Measurements from ENCODE around the gene AIF1.

- TF ChIP-seq, protein P1, sequence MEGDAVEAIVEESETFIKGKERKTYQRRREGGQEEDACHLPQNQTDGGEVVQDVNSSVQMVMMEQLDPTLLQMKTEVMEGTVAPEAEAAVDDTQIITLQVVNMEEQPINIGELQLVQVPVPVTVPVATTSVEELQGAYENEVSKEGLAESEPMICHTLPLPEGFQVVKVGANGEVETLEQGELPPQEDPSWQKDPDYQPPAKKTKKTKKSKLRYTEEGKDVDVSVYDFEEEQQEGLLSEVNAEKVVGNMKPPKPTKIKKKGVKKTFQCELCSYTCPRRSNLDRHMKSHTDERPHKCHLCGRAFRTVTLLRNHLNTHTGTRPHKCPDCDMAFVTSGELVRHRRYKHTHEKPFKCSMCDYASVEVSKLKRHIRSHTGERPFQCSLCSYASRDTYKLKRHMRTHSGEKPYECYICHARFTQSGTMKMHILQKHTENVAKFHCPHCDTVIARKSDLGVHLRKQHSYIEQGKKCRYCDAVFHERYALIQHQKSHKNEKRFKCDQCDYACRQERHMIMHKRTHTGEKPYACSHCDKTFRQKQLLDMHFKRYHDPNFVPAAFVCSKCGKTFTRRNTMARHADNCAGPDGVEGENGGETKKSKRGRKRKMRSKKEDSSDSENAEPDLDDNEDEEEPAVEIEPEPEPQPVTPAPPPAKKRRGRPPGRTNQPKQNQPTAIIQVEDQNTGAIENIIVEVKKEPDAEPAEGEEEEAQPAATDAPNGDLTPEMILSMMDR (conservative IDR thresholded peaks at IDR 0.05 in 1 of 2, IDR thresholded peaks at IDR 0.05 in 1 of 2; ENCODE audit: low read depth in 1 of 2, low read length in 2 of 2): no peak
- TF ChIP-seq EZH2 (IDR thresholded peaks at IDR 0.05; ENCODE audit: low read length, missing control alignments): no peak
These were observed 7.7 kb upstream of the AIF1 start for GRCh38 chr6:31607317-31607716.

Measured in fibroblast of lung (primary cell).